Measurements from ENCODE around the gene MRPL21. TPM values are rescaled to one million over a fixed set of nuclear protein-coding genes. Genes with fewer than 3 reads are reported as not detected.

Gene MRPL21
- total and polyA plus RNA-seq, 2 of the 13 experiments (the other 11 are each of a cell fraction or from before 2014, with no cell fraction given), result 61.5 to 100 TPM

DNA sequence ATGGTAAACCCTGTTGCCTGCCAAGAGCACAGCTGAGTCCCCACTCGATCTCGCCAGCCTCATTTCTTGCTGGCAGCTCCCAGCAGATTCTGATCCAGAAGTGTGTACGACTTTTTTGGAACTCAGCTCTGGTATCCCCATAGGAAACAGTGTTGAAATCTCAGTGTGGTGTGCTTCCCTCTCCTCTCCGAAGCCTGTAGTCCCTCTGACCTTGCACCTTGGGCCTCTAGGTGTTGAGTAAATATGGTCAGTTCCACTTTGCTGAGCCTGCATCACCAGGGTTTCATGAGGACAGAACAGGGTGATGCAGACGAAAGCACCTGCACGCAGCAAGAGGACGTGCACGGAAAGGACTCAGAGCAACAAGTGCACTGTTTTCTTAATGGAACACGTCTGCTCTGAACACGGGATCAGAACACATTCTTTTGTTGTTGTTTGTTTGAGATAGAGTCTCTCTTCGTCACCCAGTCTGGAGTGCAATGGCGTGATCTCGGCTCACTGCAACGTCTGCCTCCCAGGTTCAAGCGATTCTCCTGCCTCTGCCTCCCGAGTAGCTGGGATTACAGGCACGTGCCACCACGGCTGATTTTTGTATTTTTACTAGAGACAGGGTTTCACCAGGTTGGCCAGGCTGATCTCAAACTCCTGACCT is 58.2 kb downstream of the MRPL21 start (continued):
- TF ChIP-seq NR2C2 (CRISPR knock-in tag; IDR thresholded peaks at IDR 0.05; ENCODE audit: borderline replicate concordance) (peak; percentile 87), KLF15 (CRISPR knock-in tag; IDR thresholded peaks at IDR 0.05; ENCODE audit: borderline replicate concordance) (no peak), ZFAT (CRISPR knock-in tag; conservative IDR thresholded peaks at IDR 0.05) (no peak), EEA1 (CRISPR knock-in tag; IDR thresholded peaks at IDR 0.05; ENCODE audit: borderline replicate concordance) (no peak), NR2F6 (IDR thresholded peaks at IDR 0.05) (peak; percentile 91), NR2F6 (CRISPR knock-in tag; IDR thresholded peaks at IDR 0.05) (peak; percentile 97), SIX1 (CRISPR knock-in tag; IDR thresholded peaks at IDR 0.05; ENCODE audit: borderline replicate concordance) (peak; percentile 59; the same call in 1 of the 2 replicates), ZFP37 (CRISPR knock-in tag; IDR thresholded peaks at IDR 0.05; ENCODE audit: borderline replicate concordance) (peak; percentile 78; the same call in 1 of the 2 replicates), DNMT3B (CRISPR knock-in tag; conservative IDR thresholded peaks at IDR 0.05) (peak; percentile 69; the same call in 1 of the 2 replicates), NR1H2 (CRISPR knock-in tag; IDR thresholded peaks at IDR 0.05; ENCODE audit: borderline replicate concordance, low read depth) (no peak; the same call in 1 of the 2 replicates), TP53 (CRISPR knock-in tag; conservative IDR thresholded peaks at IDR 0.05) (peak; percentile 55; the same call in 1 of the 2 replicates), ZNF777 (CRISPR knock-in tag; IDR thresholded peaks at IDR 0.05) (no peak)
- TF ChIP-seq, protein P1, sequence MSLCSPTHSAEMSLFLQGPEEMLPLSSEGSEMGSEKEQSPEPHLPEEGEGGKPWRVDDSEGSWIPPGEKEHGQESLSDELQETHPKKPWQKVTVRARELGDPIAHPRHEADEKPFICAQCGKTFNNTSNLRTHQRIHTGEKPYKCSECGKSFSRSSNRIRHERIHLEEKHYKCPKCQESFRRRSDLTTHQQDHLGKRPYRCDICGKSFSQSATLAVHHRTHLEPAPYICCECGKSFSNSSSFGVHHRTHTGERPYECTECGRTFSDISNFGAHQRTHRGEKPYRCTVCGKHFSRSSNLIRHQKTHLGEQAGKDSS (CRISPR knock-in tag; IDR thresholded peaks at IDR 0.05; ENCODE audit: borderline replicate concordance, low read depth), result peak; percentile 85; the same call in 1 of the 2 replicates
- TF ChIP-seq, protein P2, sequence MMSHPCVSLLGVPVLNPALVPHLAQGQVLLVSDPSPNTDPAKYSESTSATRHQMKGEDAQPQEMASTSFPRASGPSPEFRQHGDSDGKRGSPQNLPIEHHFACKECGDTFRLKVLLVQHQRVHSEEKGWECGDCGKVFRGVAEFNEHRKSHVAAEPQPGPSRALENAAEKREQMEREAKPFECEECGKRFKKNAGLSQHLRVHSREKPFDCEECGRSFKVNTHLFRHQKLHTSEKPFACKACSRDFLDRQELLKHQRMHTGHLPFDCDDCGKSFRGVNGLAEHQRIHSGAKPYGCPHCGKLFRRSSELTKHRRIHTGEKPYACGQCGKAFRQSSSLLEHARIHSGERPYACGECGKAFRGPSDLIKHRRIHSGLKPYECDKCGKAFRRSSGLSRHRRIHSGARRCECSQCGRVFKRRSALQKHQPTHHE (CRISPR knock-in tag; IDR thresholded peaks at IDR 0.05; ENCODE audit: borderline replicate concordance), result 0 out of 2 replicates have a peak, but pooled peaks have one; percentile 67
- TF ChIP-seq, protein P3, sequence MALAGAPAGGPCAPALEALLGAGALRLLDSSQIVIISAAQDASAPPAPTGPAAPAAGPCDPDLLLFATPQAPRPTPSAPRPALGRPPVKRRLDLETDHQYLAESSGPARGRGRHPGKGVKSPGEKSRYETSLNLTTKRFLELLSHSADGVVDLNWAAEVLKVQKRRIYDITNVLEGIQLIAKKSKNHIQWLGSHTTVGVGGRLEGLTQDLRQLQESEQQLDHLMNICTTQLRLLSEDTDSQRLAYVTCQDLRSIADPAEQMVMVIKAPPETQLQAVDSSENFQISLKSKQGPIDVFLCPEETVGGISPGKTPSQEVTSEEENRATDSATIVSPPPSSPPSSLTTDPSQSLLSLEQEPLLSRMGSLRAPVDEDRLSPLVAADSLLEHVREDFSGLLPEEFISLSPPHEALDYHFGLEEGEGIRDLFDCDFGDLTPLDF (CRISPR knock-in tag; IDR thresholded peaks at IDR 0.05), result no peak
- TF ChIP-seq, protein P4, sequence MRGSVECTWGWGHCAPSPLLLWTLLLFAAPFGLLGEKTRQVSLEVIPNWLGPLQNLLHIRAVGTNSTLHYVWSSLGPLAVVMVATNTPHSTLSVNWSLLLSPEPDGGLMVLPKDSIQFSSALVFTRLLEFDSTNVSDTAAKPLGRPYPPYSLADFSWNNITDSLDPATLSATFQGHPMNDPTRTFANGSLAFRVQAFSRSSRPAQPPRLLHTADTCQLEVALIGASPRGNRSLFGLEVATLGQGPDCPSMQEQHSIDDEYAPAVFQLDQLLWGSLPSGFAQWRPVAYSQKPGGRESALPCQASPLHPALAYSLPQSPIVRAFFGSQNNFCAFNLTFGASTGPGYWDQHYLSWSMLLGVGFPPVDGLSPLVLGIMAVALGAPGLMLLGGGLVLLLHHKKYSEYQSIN (CRISPR knock-in tag; IDR thresholded peaks at IDR 0.05; ENCODE audit: borderline replicate concordance), result no peak
- TF ChIP-seq, protein P5, sequence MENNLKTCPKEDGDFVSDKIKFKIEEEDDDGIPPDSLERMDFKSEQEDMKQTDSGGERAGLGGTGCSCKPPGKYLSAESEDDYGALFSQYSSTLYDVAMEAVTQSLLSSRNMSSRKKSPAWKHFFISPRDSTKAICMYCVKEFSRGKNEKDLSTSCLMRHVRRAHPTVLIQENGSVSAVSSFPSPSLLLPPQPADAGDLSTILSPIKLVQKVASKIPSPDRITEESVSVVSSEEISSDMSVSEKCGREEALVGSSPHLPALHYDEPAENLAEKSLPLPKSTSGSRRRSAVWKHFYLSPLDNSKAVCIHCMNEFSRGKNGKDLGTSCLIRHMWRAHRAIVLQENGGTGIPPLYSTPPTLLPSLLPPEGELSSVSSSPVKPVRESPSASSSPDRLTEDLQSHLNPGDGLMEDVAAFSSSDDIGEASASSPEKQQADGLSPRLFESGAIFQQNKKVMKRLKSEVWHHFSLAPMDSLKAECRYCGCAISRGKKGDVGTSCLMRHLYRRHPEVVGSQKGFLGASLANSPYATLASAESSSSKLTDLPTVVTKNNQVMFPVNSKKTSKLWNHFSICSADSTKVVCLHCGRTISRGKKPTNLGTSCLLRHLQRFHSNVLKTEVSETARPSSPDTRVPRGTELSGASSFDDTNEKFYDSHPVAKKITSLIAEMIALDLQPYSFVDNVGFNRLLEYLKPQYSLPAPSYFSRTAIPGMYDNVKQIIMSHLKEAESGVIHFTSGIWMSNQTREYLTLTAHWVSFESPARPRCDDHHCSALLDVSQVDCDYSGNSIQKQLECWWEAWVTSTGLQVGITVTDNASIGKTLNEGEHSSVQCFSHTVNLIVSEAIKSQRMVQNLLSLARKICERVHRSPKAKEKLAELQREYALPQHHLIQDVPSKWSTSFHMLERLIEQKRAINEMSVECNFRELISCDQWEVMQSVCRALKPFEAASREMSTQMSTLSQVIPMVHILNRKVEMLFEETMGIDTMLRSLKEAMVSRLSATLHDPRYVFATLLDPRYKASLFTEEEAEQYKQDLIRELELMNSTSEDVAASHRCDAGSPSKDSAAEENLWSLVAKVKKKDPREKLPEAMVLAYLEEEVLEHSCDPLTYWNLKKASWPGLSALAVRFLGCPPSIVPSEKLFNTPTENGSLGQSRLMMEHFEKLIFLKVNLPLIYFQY (CRISPR knock-in tag; IDR thresholded peaks at IDR 0.05; ENCODE audit: borderline replicate concordance), result peak; percentile 79
- TF ChIP-seq, protein P6, sequence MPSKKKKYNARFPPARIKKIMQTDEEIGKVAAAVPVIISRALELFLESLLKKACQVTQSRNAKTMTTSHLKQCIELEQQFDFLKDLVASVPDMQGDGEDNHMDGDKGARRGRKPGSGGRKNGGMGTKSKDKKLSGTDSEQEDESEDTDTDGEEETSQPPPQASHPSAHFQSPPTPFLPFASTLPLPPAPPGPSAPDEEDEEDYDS (CRISPR knock-in tag; IDR thresholded peaks at IDR 0.05), result peak; percentile 77
- TF ChIP-seq, protein P7, sequence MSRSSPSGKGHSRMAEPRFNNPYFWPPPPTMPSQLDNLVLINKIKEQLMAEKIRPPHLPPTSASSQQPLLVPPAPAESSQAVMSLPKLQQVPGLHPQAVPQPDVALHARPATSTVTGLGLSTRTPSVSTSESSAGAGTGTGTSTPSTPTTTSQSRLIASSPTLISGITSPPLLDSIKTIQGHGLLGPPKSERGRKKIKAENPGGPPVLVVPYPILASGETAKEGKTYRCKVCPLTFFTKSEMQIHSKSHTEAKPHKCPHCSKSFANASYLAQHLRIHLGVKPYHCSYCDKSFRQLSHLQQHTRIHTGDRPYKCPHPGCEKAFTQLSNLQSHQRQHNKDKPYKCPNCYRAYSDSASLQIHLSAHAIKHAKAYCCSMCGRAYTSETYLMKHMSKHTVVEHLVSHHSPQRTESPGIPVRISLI (CRISPR knock-in tag; IDR thresholded peaks at IDR 0.05; ENCODE audit: borderline replicate concordance), result peak; percentile 79; the same call in 1 of the 2 replicates

All from HepG2 (cell line).